H9 (cell line): ENCODE measurements around the gene CST6. TPM values are rescaled to one million over a fixed set of nuclear protein-coding genes. Genes with fewer than 3 reads are reported as not detected.

Experiments used
- DNase-seq: peaks from one replicate; pipeline ENCODE4 v3.0.0-alpha.2; 2017
- H2AFZ ChIP-seq: one replicate; pipeline ENCODE4 v1.6.1; 2013; ENCODE audit warnings: mild to moderate bottlenecking, low read length, control low read depth, moderate library complexity
- H2AK5ac ChIP-seq: 2 replicates; pipeline ENCODE4 v1.6.1; 2013; ENCODE audit warnings: low read length, control low read depth, mixed read lengths; ENCODE audit not compliant: insufficient read length
- H2BK120ac ChIP-seq: one replicate; pipeline ENCODE4 v1.6.1; 2013; ENCODE audit warnings: low read depth, mild to moderate bottlenecking, low read length, control low read depth, inconsistent platforms; ENCODE audit not compliant: poor library complexity, severe bottlenecking
- H2BK12ac ChIP-seq: 2 replicates; pipeline ENCODE4 v1.6.1; 2013; ENCODE audit warnings: low read length, control low read depth, mixed read lengths, low read depth; ENCODE audit not compliant: insufficient read length
- H2BK15ac ChIP-seq: 2 replicates; pipeline ENCODE4 v1.6.1; 2013; ENCODE audit warnings: low read depth, low read length, control low read depth
- H2BK20ac ChIP-seq: one replicate; pipeline ENCODE4 v1.6.1; 2013; ENCODE audit warnings: low read depth, mild to moderate bottlenecking, low read length, control low read depth, inconsistent platforms; ENCODE audit not compliant: poor library complexity, severe bottlenecking
- H2BK5ac ChIP-seq: 2 replicates; pipeline ENCODE4 v1.6.1; 2013; ENCODE audit warnings: low read length, control low read depth, mixed read lengths; ENCODE audit not compliant: insufficient read length
- H3K14ac ChIP-seq: 2 replicates; pipeline ENCODE4 v1.6.1; 2013; ENCODE audit warnings: low read length, control low read depth; ENCODE audit not compliant: insufficient read depth
- H3K18ac ChIP-seq: 2 replicates; pipeline ENCODE4 v1.6.1; 2013; ENCODE audit warnings: low read depth, mild to moderate bottlenecking, mixed read lengths, low read length, control low read depth; ENCODE audit not compliant: insufficient read length
- H3K23ac ChIP-seq: 2 replicates; pipeline ENCODE4 v1.6.1; 2013; ENCODE audit warnings: low read length, control low read depth, mixed read lengths, low read depth; ENCODE audit not compliant: insufficient read length
- H3K23me2 ChIP-seq: 2 replicates; pipeline ENCODE4 v1.6.1; 2013; ENCODE audit warnings: low read depth, mild to moderate bottlenecking, mixed read lengths, low read length, control low read depth; ENCODE audit not compliant: insufficient read length, poor library complexity, severe bottlenecking
- H3K27ac ChIP-seq: 2 replicates; pipeline ENCODE4 v1.5.1; 2013; ENCODE audit warnings: low read length, control low read depth, mixed read lengths, low read depth; ENCODE audit not compliant: insufficient read length
- H3K27me3 ChIP-seq: 2 replicates; pipeline ENCODE4 v1.6.1; 2013; ENCODE audit warnings: low read length, control low read depth, inconsistent platforms; ENCODE audit not compliant: insufficient read depth
- H3K4ac ChIP-seq: 2 replicates; pipeline ENCODE4 v1.6.1; 2013; ENCODE audit warnings: low read depth, mild to moderate bottlenecking, control low read depth, inconsistent platforms, low read length, moderate library complexity
- H3K4me1 ChIP-seq: 2 replicates; pipeline ENCODE4 v1.6.1; 2013; ENCODE audit warnings: low read length, control low read depth, inconsistent platforms; ENCODE audit not compliant: insufficient read depth
- H3K4me2 ChIP-seq: 2 replicates; pipeline ENCODE4 v1.6.1; 2013; ENCODE audit warnings: low read length, control low read depth, mixed read lengths; ENCODE audit not compliant: insufficient read length, insufficient read depth
- H3K56ac ChIP-seq: 2 replicates; pipeline ENCODE4 v1.6.1; 2013; ENCODE audit warnings: low read depth, mild to moderate bottlenecking, mixed read lengths, low read length, control low read depth; ENCODE audit not compliant: insufficient read length
- H3K79me1 ChIP-seq: 2 replicates; pipeline ENCODE4 v1.6.1; 2013; ENCODE audit warnings: low read depth, mild to moderate bottlenecking, moderate library complexity, low read length, control low read depth, inconsistent platforms; ENCODE audit not compliant: insufficient read depth, poor library complexity, severe bottlenecking
- H3K79me2 ChIP-seq: 2 replicates; pipeline ENCODE4 v1.6.1; 2013; ENCODE audit warnings: low read length, control low read depth, inconsistent platforms; ENCODE audit not compliant: insufficient read depth
- H3K9ac ChIP-seq: 2 replicates; pipeline ENCODE4 v1.6.1; 2013; ENCODE audit warnings: low read length, control low read depth, mixed read lengths; ENCODE audit not compliant: insufficient read length; ENCODE audit errors: extremely low read depth
- H3K9me3 ChIP-seq: one replicate; pipeline ENCODE4 v1.6.1; 2013; ENCODE audit warnings: low read depth, low read length, inconsistent platforms; ENCODE audit not compliant: control insufficient read depth
- H3T11ph ChIP-seq: one replicate; pipeline ENCODE4 v1.6.1; 2013; ENCODE audit warnings: mild to moderate bottlenecking, low read length, control low read depth, inconsistent platforms
- H4K20me1 ChIP-seq: one replicate; pipeline ENCODE4 v1.6.1; 2013; ENCODE audit not compliant: control insufficient read depth, insufficient read length, insufficient read depth
- H4K5ac ChIP-seq: 2 replicates; pipeline ENCODE4 v1.6.1; 2013; ENCODE audit warnings: low read depth, mild to moderate bottlenecking, mixed read lengths, low read length, control low read depth; ENCODE audit not compliant: insufficient read length
- H4K8ac ChIP-seq: replicated peaks from 2 replicates; pipeline ENCODE4 v1.6.1; 2013; ENCODE audit warnings: low read length, control low read depth, mixed read lengths, low read depth; ENCODE audit not compliant: insufficient read length
- H4K91ac ChIP-seq: 2 replicates; pipeline ENCODE4 v1.6.1; 2013; ENCODE audit warnings: low read depth, mild to moderate bottlenecking, moderate library complexity, mixed read lengths, low read length, control low read depth; ENCODE audit not compliant: insufficient read length
- H3K27ac Mint-ChIP-seq, 3 experiments: 2 replicates in 2 of 3; 3 replicates in 1 of 3; pipeline ENCODE4 v1.8.0; 2020 to 2021; ENCODE audit warnings: mixed read lengths in 3 of 3, mild to moderate bottlenecking in 1 of 3, moderate library complexity in 1 of 3
- H3K27me3 Mint-ChIP-seq: 2 replicates; pipeline ENCODE4 v1.8.0; 2021; ENCODE audit warnings: low read depth, mild to moderate bottlenecking, moderate library complexity, mixed read lengths
- H3K36me3 Mint-ChIP-seq, 3 experiments: 2 replicates in 2 of 3; 3 replicates in 1 of 3; pipeline ENCODE4 v1.8.0; 2020 to 2021; ENCODE audit warnings: low read depth in 3 of 3, mixed read lengths in 3 of 3; ENCODE audit not compliant: insufficient read depth in 1 of 3
- H3K4me1 Mint-ChIP-seq, 2 experiments: 2 replicates each; pipeline ENCODE4 v1.8.0; 2020; ENCODE audit warnings: mixed read lengths in 2 of 2
- H3K4me3 Mint-ChIP-seq, 2 experiments: 2 replicates in 1 of 2; 3 replicates in 1 of 2; pipeline ENCODE4 v1.8.0; 2020 to 2021; ENCODE audit warnings: mild to moderate bottlenecking in 2 of 2, mixed read lengths in 2 of 2, moderate library complexity in 1 of 2
- H3K9me3 Mint-ChIP-seq, 2 experiments: 2 replicates in 1 of 2; 3 replicates in 1 of 2; pipeline ENCODE4 v1.8.0; 2020; ENCODE audit warnings: mild to moderate bottlenecking in 2 of 2, mixed read lengths in 2 of 2, moderate library complexity in 1 of 2
- WGBS: extraction: QIAGEN DNeasy Blood & Tissue Kit; methylation state at CpG from one replicate; pipeline ENCODE4 v1.1.7; 2013; ENCODE audit warnings: missing lambda C conversion rate, low lambda C conversion rate, mixed read lengths; ENCODE audit not compliant: insufficient read length; ENCODE audit errors: extremely low coverage; 5-methylcytosine and 5-hydroxymethylcytosine counted together
- total RNA-seq: library from RNA; stranded (reverse); gene quantifications from 2 replicates; pipeline ENCODE4 v1.2.1, GENCODE V29; 2021
- TF ChIP-seq, protein P1 (sequence below): fragments of 200-600 bp; sonication (generic); conservative IDR thresholded peaks from 3 replicates; pipeline ENCODE4 v1.8.0; 2021; ENCODE audit warnings: antibody characterized with exemption, mild to moderate bottlenecking

CST6 gene
- total RNA-seq, 1 experiment from 2014 or later: not detected

DNA sequence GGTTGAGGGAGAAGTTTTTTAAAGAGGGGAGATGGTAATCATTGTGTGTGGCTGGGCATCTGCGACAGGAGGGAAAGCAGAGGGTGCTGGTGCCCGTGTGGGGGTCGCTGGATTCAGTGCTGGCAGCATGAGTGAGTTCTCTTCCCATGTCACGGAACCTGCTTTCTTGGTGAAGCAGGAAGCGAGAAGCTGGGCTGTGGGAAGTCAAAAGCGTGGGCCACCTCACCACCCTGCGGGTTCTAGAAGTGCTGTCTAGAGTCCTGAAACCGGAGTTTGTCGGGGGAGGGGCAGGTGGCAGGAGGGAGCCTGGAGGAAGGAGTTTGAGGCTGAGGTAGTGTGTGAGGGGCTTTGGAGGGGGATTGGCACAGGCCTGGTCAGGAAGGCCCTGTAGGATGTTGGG, 36.0 kb upstream of the CST6 start:
- Mint-ChIP-seq H3K9me3 (no peaks in the 10 kb centered on the region), H3K36me3 (peaks cover 33 to 63% (median 60%) of the 10 kb centered on the region in 3 experiments; a peak in 6 of 7 replicates), H3K4me3 (peak overlapping the region in 1 of 2 experiments; percentile 6; a peak in 1 of 5 replicates), H3K27me3 (no peaks in the 10 kb centered on the region; the same call in 1 of the 2 replicates), H3K4me1 (no peaks in the 10 kb centered on the region), H3K27ac (peak overlapping the region in 2 of 3 experiments; percentile 61 to 88; a peak in 4 of 7 replicates)
- no peak for DNase-seq
- H3K23me2 ChIP-seq: no peaks in the 10 kb centered on the region
- H3K79me1 ChIP-seq: no peaks in the 10 kb centered on the region
- H3K79me2 ChIP-seq: no peaks in the 10 kb centered on the region
- no peak overlapping the region for H2BK12ac ChIP-seq
- H4K20me1 ChIP-seq: no peaks in the 10 kb centered on the region
- H2AFZ ChIP-seq: no peak overlapping the region
- no peak overlapping the region for H2BK5ac ChIP-seq
- H4K8ac ChIP-seq: no peak overlapping the region
- no peaks in the 10 kb centered on the region for H3K27me3 ChIP-seq
- H2BK15ac ChIP-seq: no peak overlapping the region
- H3K4ac ChIP-seq: no peak overlapping the region
- H3K27ac ChIP-seq: no peak overlapping the region
- no peak overlapping the region for H3K9ac ChIP-seq
- H3K4me2 ChIP-seq: no peak overlapping the region
- H2AK5ac ChIP-seq: no peak overlapping the region
- H3K56ac ChIP-seq: no peak overlapping the region
- no peak overlapping the region for H4K5ac ChIP-seq
- H3K9me3 ChIP-seq: no peaks in the 10 kb centered on the region
- TF ChIP-seq, protein P1, sequence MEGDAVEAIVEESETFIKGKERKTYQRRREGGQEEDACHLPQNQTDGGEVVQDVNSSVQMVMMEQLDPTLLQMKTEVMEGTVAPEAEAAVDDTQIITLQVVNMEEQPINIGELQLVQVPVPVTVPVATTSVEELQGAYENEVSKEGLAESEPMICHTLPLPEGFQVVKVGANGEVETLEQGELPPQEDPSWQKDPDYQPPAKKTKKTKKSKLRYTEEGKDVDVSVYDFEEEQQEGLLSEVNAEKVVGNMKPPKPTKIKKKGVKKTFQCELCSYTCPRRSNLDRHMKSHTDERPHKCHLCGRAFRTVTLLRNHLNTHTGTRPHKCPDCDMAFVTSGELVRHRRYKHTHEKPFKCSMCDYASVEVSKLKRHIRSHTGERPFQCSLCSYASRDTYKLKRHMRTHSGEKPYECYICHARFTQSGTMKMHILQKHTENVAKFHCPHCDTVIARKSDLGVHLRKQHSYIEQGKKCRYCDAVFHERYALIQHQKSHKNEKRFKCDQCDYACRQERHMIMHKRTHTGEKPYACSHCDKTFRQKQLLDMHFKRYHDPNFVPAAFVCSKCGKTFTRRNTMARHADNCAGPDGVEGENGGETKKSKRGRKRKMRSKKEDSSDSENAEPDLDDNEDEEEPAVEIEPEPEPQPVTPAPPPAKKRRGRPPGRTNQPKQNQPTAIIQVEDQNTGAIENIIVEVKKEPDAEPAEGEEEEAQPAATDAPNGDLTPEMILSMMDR: no peak
- no CpG with 5 or more reads among the region's 9 CpGs for WGBS
- no peak overlapping the region for H3K18ac ChIP-seq
- no peak overlapping the region for H2BK20ac ChIP-seq
- no peak overlapping the region for H4K91ac ChIP-seq
- H2BK120ac ChIP-seq: no peak overlapping the region
- no peaks in the 10 kb centered on the region for H3K4me1 ChIP-seq
- no peak overlapping the region for H3T11ph ChIP-seq
- H3K14ac ChIP-seq: no peak overlapping the region
- no peak overlapping the region for H3K23ac ChIP-seq
